HL-60 (cell line): ENCODE results near the gene IGSF9.

Experiments
- DNase-seq, 2 experiments: peaks; one replicate each; pipeline ENCODE4 v3.0.0-alpha.2; 2010 to 2020; ENCODE audit warnings: low read depth in 1 of 2, low spot score in 1 of 2
- H3K27ac ChIP-seq: fragments of 250-450 bp; sonication (Bioruptor Pico); replicated peaks from 2 replicates; pipeline ENCODE4 v1.5.1; 2020; ENCODE audit warnings: mild to moderate bottlenecking, moderate library complexity
- H3K27me3 ChIP-seq: fragments of 250-450 bp; sonication (Bioruptor Pico); 2 replicates; pipeline ENCODE4 v1.5.1; 2021; ENCODE audit warnings: mild to moderate bottlenecking, moderate library complexity; ENCODE audit not compliant: insufficient read depth, poor library complexity, severe bottlenecking
- H3K4me3 ChIP-seq: replicated peaks from 2 replicates; pipeline ENCODE4 v1.5.1; 2011; ENCODE audit warnings: mild to moderate bottlenecking, control low read depth, low read length; ENCODE audit not compliant: insufficient read depth
- GABPA ChIP-seq: IDR thresholded peaks from 2 replicates; pipeline ENCODE4 v1.6.1; 2012; ENCODE audit warnings: low read depth
- POLR2AphosphoS5 ChIP-seq: IDR thresholded peaks from 2 replicates; pipeline ENCODE4 v1.6.1; 2012; ENCODE audit warnings: low read depth
- SPI1 ChIP-seq: IDR thresholded peaks from 2 replicates; pipeline ENCODE4 v1.6.1; 2012; ENCODE audit warnings: low read depth, mild to moderate bottlenecking, borderline replicate concordance
- TF ChIP-seq, protein P1 (sequence below): IDR thresholded peaks from 2 replicates; pipeline ENCODE4 v1.6.1; 2012; ENCODE audit warnings: low read depth; ENCODE audit not compliant: insufficient replicate concordance
- TF ChIP-seq, protein P2 (sequence below): IDR thresholded peaks from one replicate; pipeline ENCODE4 v1.5.1; 2011; ENCODE audit warnings: low read length, control low read depth, inconsistent platforms; ENCODE audit not compliant: insufficient read depth

The IGSF9 gene

DNA sequence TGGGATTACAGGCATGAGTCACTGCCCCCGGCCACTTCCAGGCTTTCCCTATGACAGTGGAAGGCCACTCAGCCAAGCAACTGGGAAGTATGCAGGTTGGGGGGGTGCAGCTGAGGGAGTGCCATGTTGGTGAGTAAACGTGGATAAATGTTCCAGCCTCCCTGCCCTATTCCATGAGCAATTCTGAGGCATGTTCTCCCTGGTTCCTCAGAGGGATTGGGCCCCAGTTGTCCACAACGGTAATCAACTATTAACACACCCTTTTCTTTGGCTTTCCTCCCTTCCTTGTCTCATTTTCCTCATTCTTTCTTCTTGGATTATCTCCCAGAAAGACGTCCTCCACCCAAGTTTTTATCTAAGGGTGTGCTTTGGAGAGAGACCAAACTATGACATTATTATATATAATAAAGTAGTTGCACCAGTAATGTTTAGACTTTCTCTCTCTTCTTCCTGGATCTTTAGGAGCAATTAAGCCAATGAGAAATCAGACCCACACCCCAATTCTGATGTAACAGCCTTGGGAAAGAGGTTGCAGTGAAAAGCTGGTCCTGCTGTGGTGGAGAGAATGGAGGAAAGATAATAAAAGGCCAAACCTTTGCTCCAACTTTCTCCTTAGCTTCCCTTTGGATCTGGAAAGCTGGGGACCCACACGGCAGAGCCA, 15.4 kb upstream of the IGSF9 start:
- no peak for DNase-seq
- Histone ChIP-seq H3K27me3 (peaks cover 2% of the 10 kb centered on the region), H3K27ac (no peak overlapping the region), H3K4me3 (no peak overlapping the region)
- TF ChIP-seq POLR2AphosphoS5 = no peak
- no peak for TF ChIP-seq SPI1
- TF ChIP-seq, protein P1, sequence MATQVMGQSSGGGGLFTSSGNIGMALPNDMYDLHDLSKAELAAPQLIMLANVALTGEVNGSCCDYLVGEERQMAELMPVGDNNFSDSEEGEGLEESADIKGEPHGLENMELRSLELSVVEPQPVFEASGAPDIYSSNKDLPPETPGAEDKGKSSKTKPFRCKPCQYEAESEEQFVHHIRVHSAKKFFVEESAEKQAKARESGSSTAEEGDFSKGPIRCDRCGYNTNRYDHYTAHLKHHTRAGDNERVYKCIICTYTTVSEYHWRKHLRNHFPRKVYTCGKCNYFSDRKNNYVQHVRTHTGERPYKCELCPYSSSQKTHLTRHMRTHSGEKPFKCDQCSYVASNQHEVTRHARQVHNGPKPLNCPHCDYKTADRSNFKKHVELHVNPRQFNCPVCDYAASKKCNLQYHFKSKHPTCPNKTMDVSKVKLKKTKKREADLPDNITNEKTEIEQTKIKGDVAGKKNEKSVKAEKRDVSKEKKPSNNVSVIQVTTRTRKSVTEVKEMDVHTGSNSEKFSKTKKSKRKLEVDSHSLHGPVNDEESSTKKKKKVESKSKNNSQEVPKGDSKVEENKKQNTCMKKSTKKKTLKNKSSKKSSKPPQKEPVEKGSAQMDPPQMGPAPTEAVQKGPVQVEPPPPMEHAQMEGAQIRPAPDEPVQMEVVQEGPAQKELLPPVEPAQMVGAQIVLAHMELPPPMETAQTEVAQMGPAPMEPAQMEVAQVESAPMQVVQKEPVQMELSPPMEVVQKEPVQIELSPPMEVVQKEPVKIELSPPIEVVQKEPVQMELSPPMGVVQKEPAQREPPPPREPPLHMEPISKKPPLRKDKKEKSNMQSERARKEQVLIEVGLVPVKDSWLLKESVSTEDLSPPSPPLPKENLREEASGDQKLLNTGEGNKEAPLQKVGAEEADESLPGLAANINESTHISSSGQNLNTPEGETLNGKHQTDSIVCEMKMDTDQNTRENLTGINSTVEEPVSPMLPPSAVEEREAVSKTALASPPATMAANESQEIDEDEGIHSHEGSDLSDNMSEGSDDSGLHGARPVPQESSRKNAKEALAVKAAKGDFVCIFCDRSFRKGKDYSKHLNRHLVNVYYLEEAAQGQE = no peak
- TF ChIP-seq, protein P2, sequence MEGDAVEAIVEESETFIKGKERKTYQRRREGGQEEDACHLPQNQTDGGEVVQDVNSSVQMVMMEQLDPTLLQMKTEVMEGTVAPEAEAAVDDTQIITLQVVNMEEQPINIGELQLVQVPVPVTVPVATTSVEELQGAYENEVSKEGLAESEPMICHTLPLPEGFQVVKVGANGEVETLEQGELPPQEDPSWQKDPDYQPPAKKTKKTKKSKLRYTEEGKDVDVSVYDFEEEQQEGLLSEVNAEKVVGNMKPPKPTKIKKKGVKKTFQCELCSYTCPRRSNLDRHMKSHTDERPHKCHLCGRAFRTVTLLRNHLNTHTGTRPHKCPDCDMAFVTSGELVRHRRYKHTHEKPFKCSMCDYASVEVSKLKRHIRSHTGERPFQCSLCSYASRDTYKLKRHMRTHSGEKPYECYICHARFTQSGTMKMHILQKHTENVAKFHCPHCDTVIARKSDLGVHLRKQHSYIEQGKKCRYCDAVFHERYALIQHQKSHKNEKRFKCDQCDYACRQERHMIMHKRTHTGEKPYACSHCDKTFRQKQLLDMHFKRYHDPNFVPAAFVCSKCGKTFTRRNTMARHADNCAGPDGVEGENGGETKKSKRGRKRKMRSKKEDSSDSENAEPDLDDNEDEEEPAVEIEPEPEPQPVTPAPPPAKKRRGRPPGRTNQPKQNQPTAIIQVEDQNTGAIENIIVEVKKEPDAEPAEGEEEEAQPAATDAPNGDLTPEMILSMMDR = no peak
- no peak for TF ChIP-seq GABPA

DNA sequence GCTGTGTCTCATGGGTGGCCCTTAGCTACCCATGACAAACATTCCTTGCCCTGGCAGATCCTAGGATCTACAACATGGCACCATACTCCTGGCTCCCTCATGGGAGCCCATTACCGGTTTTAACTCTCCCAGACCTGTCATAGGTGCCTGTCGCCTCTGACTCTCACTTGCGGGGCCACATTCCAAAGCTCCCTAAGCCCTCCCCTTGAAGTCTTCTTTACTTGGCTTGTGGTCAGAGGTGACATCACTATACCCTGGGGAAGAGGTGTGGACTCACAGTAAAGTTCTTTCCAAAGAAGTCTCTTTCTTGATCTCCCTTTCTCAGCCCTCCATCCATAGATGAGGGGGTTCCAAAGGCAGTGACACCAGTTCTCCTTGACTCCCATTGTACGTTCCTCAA, 14.0 kb upstream of the IGSF9 start:
- Histone ChIP-seq H3K27me3 (peaks cover 4% of the 10 kb centered on the region), H3K27ac (no peak overlapping the region), H3K4me3 (no peak overlapping the region)
- TF ChIP-seq, protein P2 = no peak
- no peak for TF ChIP-seq GABPA
- TF ChIP-seq, protein P1 = no peak
- no peak for TF ChIP-seq SPI1
- no peak for TF ChIP-seq POLR2AphosphoS5
- DNase-seq = no peak

DNA sequence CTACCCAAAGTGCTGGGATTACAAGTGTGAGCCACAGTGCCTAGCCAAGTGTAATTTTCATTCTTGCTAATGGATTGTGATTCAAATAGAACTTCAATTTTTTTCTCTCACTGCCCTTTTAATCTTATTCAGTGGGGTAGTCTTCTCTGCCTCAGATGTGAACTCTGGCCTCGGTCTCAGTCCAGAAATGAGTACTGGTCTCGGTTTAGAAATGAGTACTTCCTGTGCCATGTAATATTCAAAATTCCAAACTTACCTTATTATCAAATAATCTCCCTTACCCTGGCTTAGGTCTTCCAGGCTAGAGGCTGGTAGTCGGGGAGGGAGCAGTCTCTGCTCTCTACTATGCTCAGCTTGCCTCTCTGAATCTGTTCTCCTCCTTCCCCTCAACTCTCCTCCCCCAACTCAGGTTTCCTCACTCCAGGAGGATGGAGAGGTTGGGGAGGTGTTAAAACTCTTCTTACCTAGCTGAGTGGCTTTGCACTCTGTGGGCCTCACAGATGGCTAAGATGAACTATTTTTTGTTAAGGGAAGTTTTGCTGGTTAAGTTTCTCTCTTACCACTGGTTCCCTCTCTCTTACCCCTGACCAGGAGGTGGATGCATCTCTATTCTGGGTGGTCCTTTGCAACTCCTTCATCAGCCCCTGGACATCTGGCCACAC, 13.4 kb upstream of the IGSF9 start:
- H3K27me3 ChIP-seq = peaks cover 4% of the 10 kb centered on the region
- DNase-seq = no peak
- TF ChIP-seq, protein P1 = no peak
- no peak for TF ChIP-seq POLR2AphosphoS5
- no peak for TF ChIP-seq GABPA
- TF ChIP-seq SPI1 = no peak
- TF ChIP-seq, protein P2 = no peak
- H3K27ac ChIP-seq = no peak overlapping the region
- H3K4me3 ChIP-seq = no peak overlapping the region
